HG03460 (cell line): ENCODE data around the gene UNC13C.

Experiments
- ATAC-seq: cut with Tn5 transposase; IDR thresholded peaks from one replicate; pipeline ENCODE4 v1.9.1; 2021; ENCODE audit not compliant: unreplicated experiment

Gene UNC13C

GRCh38 chr15:54559405-54560069 is 581.3 kb downstream of the UNC13C start:
- no peak for ATAC-seq

- ATAC-seq, result no peak
Observed at GRCh38 chr15:54560417-54560816, 582.2 kb downstream of the UNC13C start.

- no peak for ATAC-seq
Observed at GRCh38 chr15:54564166-54564565, 585.9 kb downstream of the UNC13C start.

GRCh38 chr15:54566654-54567053 is 588.4 kb downstream of the UNC13C start:
- ATAC-seq, result no peak

GRCh38 chr15:54567408-54568035 is 589.3 kb downstream of the UNC13C start:
- ATAC-seq, result no peak

GRCh38 chr15:54568381-54568780 is 590.1 kb downstream of the UNC13C start:
- no peak for ATAC-seq

- no peak for ATAC-seq
Observed at GRCh38 chr15:54571576-54571975, 593.3 kb downstream of the UNC13C start.

GRCh38 chr15:54575586-54575985 is 597.3 kb downstream of the UNC13C start:
- ATAC-seq, result no peak

- ATAC-seq, result no peak
Observed at GRCh38 chr15:54576298-54576935, 598.2 kb downstream of the UNC13C start.

- no peak for ATAC-seq
Observed at GRCh38 chr15:54577476-54578250, 599.4 kb downstream of the UNC13C start.

- ATAC-seq, result no peak
Observed at GRCh38 chr15:54579855-54580254, 601.6 kb downstream of the UNC13C start.

- no peak for ATAC-seq
Observed at GRCh38 chr15:54580643-54581042, 602.4 kb downstream of the UNC13C start.

GRCh38 chr15:54582863-54583643 is 604.8 kb downstream of the UNC13C start:
- no peak for ATAC-seq

- ATAC-seq, result no peak
Observed at GRCh38 chr15:54585063-54585462, 606.8 kb downstream of the UNC13C start.

GRCh38 chr15:54594115-54594514 is 615.9 kb downstream of the UNC13C start:
- ATAC-seq, result no peak

- ATAC-seq, result no peak
Observed at GRCh38 chr15:54599386-54599785, 621.1 kb downstream of the UNC13C start.

- ATAC-seq, result no peak
Observed at GRCh38 chr15:54605043-54605442, 626.8 kb downstream of the UNC13C start.

GRCh38 chr15:54605556-54605955 is 627.3 kb downstream of the UNC13C start:
- no peak for ATAC-seq

- no peak for ATAC-seq
Observed at GRCh38 chr15:54608876-54609835, 630.9 kb downstream of the UNC13C start.

GRCh38 chr15:54618120-54618519 is 639.9 kb downstream of the UNC13C start:
- ATAC-seq, result no peak
